Measurements from ENCODE around the gene NOTCH1.

NOTCH1 gene

GRCh38 chr9:136532799-136533774 lies 12.8 kb downstream of the NOTCH1 start:
- no peak for DNase-seq (ENCODE audit: low read depth)
- TF ChIP-seq CTCF (IDR thresholded peaks at IDR 0.05; ENCODE audit: low read length, missing control alignments): no peak
- H3K4me3 ChIP-seq (replicated peaks; ENCODE audit: low read depth, low read length): no peak overlapping the region

- TF ChIP-seq CTCF (IDR thresholded peaks at IDR 0.05; ENCODE audit: low read length, missing control alignments): no peak
- H3K4me3 ChIP-seq (replicated peaks; ENCODE audit: low read depth, low read length): no peak overlapping the region
Measured at GRCh38 chr9:136531904-136532798, 13.7 kb downstream of the NOTCH1 start.

GRCh38 chr9:136531186-136531903 lies 14.5 kb downstream of the NOTCH1 start:
- TF ChIP-seq CTCF (IDR thresholded peaks at IDR 0.05; ENCODE audit: low read length, missing control alignments): no peak
- H3K4me3 ChIP-seq (replicated peaks; ENCODE audit: low read depth, low read length): no peak overlapping the region
- DNase-seq (ENCODE audit: low read depth): no peak

More at GRCh38 chr9:136531904-136532798, 13.7 kb downstream of the NOTCH1 start:
- DNase-seq (ENCODE audit: low read depth): no peak

- TF ChIP-seq CTCF (IDR thresholded peaks at IDR 0.05; ENCODE audit: low read length, missing control alignments): no peak
- DNase-seq (ENCODE audit: low read depth): no peak
- H3K4me3 ChIP-seq (replicated peaks; ENCODE audit: low read depth, low read length): no peak overlapping the region
Measured at GRCh38 chr9:136530461-136531089, 15.3 kb downstream of the NOTCH1 start.

GRCh38 chr9:136529516-136530460 lies 16.1 kb downstream of the NOTCH1 start:
- no peak for TF ChIP-seq CTCF (IDR thresholded peaks at IDR 0.05; ENCODE audit: low read length, missing control alignments)
- H3K4me3 ChIP-seq (replicated peaks; ENCODE audit: low read depth, low read length): no peak overlapping the region
- peak; percentile 14 for DNase-seq (ENCODE audit: low read depth)
